Uterus (tissue), 2 donors: ENCODE measurements around the gene TMEM204.

ENCODE experiments used
- CTCF ChIP-seq, 4 experiments: fragments of 200-600 bp in 2 of 4; fragments of 450-650 bp in 2 of 4; sonication (generic) in 2 of 4; IDR thresholded peaks; one replicate each; pipeline ENCODE4 v1.5.1; 2016 to 2019; ENCODE audit warnings: antibody characterized with exemption in 4 of 4, mild to moderate bottlenecking in 2 of 4, moderate library complexity in 1 of 4
- POLR2A ChIP-seq, 2 donors: fragments of 450-650 bp; IDR thresholded peaks; one replicate each; pipeline ENCODE4 v1.6.1; 2016; ENCODE audit warnings: antibody characterized with exemption in 2 of 2, mild to moderate bottlenecking in 1 of 2, moderate library complexity in 1 of 2

DNA sequence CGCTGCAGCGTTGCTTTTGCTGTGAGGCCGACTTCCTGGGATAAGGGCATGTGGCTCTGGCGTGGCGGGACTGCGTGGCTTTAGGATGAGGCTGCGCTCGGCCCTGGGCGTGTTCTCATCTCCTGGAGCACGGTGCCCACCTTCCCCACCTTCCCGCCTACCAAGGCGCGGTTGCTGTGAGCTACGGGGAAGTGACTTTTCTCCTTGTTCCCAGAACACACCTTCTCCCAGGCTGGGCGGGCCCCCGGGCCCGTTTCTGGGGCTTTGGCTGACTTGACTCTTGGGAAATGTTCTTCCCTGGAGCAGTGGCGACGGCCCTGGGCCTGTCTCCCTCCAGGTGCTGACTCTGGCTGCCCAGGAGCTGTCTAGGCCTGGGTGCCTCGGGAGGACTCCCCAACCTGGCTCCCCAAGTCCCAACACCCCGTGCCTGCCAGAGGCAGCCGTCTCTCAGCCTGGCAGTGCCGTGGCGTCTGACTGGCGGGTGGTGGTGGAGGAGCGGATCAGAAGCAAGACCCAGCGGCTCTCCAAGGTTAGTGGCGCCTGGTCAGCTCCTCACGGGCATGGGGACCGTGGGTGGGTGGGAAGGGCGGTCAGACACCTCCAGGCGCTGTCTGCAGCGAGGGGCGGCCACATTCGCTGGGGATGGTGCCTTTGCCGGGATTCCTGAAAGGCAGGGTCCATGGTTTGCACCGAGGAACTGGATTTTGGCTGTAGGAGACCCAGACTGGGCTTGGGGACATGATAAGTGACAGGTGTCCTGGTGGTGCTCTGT is 28.2 kb upstream of the TMEM204 start:
- no peak for TF ChIP-seq CTCF (IDR thresholded peaks at IDR 0.05)
- TF ChIP-seq POLR2A (IDR thresholded peaks at IDR 0.05): no peak
